ENCODE measurements around the gene ZNF462. TPM values are rescaled to one million over a fixed set of nuclear protein-coding genes. Genes with fewer than 3 reads are reported as not detected.
"Not testable (repeated sequence)": the region's sequence is repeated elsewhere in the genome, so short reads cannot be mapped to it uniquely, and the experiment has no call there.

ZNF462 gene
- 2.2 TPM for total RNA-seq

- DNase-seq (ENCODE audit: low spot score): no peak
- ATAC-seq: peak; percentile 39
Observed at GRCh38 chr9:106862821-106863720, at the start of gene ZNF462. Gene ZNF462 (plus strand): TSS chr9:106863166. CDS start chr9:106923384, 60,218 bp downstream.

GRCh38 chr9:106816524-106816923 is 46.4 kb upstream of the ZNF462 start:
- DNase-seq (ENCODE audit: low spot score): no peak
- ATAC-seq: no peak

GRCh38 chr9:106818034-106818433 is 44.9 kb upstream of the ZNF462 start:
- ATAC-seq (no peak), DNase-seq (ENCODE audit: low spot score) (no peak)

GRCh38 chr9:106820866-106821265 is 42.1 kb upstream of the ZNF462 start:
- DNase-seq (ENCODE audit: low spot score) (no peak), ATAC-seq (no peak)

GRCh38 chr9:106828070-106828469 is 34.9 kb upstream of the ZNF462 start:
- DNase-seq (ENCODE audit: low spot score) (no peak), ATAC-seq (peak; percentile 46)

GRCh38 chr9:106828965-106829364 is 34.0 kb upstream of the ZNF462 start:
- ATAC-seq (no peak), DNase-seq (ENCODE audit: low spot score) (no peak)

- no peak for ATAC-seq
- DNase-seq (ENCODE audit: low spot score): no peak
Observed at GRCh38 chr9:106829666-106830408, 33.1 kb upstream of the ZNF462 start.

- no peak for ATAC-seq
- DNase-seq (ENCODE audit: low spot score): no peak
Observed at GRCh38 chr9:106830527-106831150, 32.3 kb upstream of the ZNF462 start.

GRCh38 chr9:106834888-106835287 is 28.1 kb upstream of the ZNF462 start:
- DNase-seq (ENCODE audit: low spot score) (no peak), ATAC-seq (no peak)

GRCh38 chr9:106835840-106836239 is 27.1 kb upstream of the ZNF462 start:
- no peak for ATAC-seq
- DNase-seq (ENCODE audit: low spot score): no peak

GRCh38 chr9:106843371-106843770 is 19.6 kb upstream of the ZNF462 start:
- ATAC-seq (no peak), DNase-seq (ENCODE audit: low spot score) (no peak)

- no peak for ATAC-seq
- no peak for DNase-seq (ENCODE audit: low spot score)
Observed at GRCh38 chr9:106846307-106846706, 16.7 kb upstream of the ZNF462 start.

- no peak for ATAC-seq
- DNase-seq (ENCODE audit: low spot score): no peak
Observed at GRCh38 chr9:106846857-106847256, 16.1 kb upstream of the ZNF462 start.

- not testable (repeated sequence) for DNase-seq (ENCODE audit: low spot score); ATAC-seq
Observed at GRCh38 chr9:106851640-106852039, 11.3 kb upstream of the ZNF462 start.

GRCh38 chr9:106857811-106858470 is 5.0 kb upstream of the ZNF462 start:
- no peak for ATAC-seq

GRCh38 chr9:106859957-106860720 is 2.8 kb upstream of the ZNF462 start:
- DNase-seq (ENCODE audit: low spot score) (no peak), ATAC-seq (peak; percentile 26)

More at GRCh38 chr9:106857811-106858470, 5.0 kb upstream of the ZNF462 start:
- DNase-seq (ENCODE audit: low spot score): no peak

- no peak for DNase-seq (ENCODE audit: low spot score)
- peak; percentile 15 for ATAC-seq
Observed at GRCh38 chr9:106860721-106861639, 2.0 kb upstream of the ZNF462 start.

- DNase-seq (ENCODE audit: low spot score) (no peak), ATAC-seq (no peak)
Observed at GRCh38 chr9:106861640-106862109, 1.3 kb upstream of the ZNF462 start.

Data from left lobe of liver (tissue), 2 donors.